ENCODE results near the gene KRTAP4-3.
"Not testable (repeated sequence)": the region's sequence is repeated elsewhere in the genome, so short reads cannot be mapped to it uniquely, and the experiment has no call there.

The KRTAP4-3 gene

GRCh38 chr17:41168121-41168520 is at the start of gene KRTAP4-3:
TSS of gene KRTAP4-3 (minus strand) at chr17:41168221. CDS start at chr17:41168172, 49 bp downstream.
- no peaks in the 10 kb centered on the region for H3K27me3 Mint-ChIP-seq
- H3K27ac Mint-ChIP-seq, result no peak within 1 kb of the TSS
- DNase-seq (no peak), ATAC-seq (no peak)
- no peak within 1 kb of the TSS for H3K4me3 Mint-ChIP-seq
- no peaks in the 10 kb centered on the region for H3K4me1 Mint-ChIP-seq
- no peaks in the 10 kb centered on the region for H3K9me3 Mint-ChIP-seq

DNA sequence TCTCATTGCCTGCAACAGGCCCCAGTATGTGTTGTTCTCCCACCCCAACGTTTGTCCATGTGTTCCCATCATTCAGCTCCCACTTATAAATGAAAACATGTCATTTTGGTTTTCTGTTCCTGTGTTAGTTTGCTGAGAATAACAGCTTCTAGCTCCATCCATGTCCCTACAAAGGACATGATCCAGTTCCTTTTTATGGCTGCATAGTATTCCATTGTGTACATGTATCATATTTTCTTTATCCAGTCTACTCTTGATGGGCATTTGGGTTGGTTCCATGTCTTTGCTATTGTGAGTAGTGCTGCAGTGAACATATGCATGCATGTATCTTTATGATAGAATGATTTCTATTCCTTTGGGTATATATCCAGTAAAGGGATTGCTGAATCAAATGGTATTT is 47.7 kb upstream of the KRTAP4-3 start:
- H3K27me3 Mint-ChIP-seq, result peaks cover 9% of the 10 kb centered on the region
- H3K4me3 Mint-ChIP-seq, result no peak overlapping the region
- H3K27ac Mint-ChIP-seq, result no peak overlapping the region
- DNase-seq, result no peak
- ATAC-seq, result no peak
- H3K9me3 Mint-ChIP-seq, result peaks cover 10 to 11% of the 10 kb centered on the region in 2 donors
- H3K4me1 Mint-ChIP-seq, result peaks cover 4% of the 10 kb centered on the region

GRCh38 chr17:41212524-41213169 is 44.6 kb upstream of the KRTAP4-3 start:
- H3K27me3 Mint-ChIP-seq, result peaks cover 9% of the 10 kb centered on the region
- no peak overlapping the region for H3K27ac Mint-ChIP-seq
- peaks cover 4% of the 10 kb centered on the region for H3K4me1 Mint-ChIP-seq
- H3K9me3 Mint-ChIP-seq, result peaks cover 0 to 8% of the 10 kb centered on the region in 2 donors
- H3K4me3 Mint-ChIP-seq, result no peak overlapping the region
- no peak for ATAC-seq
- no peak for DNase-seq

DNA sequence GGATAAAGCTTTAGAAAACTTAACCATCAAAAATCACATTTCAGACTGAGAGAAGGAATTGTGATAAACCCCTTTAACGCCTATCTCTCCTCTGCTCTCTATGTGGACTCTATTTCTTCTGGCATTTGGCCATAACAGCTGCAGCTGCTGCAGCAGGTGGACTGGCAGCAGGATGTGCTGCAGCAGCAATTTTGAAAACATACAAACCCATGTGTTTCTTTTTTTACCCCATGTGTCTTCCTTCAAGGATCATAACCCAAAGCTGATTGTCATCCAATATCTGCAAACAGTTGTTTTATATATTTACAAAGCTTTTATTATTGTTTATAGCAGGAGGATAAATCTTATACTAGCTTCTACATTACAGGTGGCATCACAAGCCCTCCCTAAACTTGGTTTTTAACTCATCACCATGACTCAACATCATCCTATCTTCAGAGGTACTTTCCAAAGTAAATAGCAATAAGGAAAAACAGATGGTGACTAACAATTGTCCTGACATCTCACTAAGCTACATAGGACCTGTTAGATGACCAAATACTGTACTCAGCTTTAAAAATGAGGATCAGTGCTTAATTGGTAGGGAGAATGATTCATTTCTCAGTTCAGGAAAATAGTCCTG is 43.9 kb upstream of the KRTAP4-3 start:
- Mint-ChIP-seq H3K4me1 (peaks cover 4% of the 10 kb centered on the region), H3K27me3 (peaks cover 9% of the 10 kb centered on the region), H3K9me3 (peaks cover 0 to 9% of the 10 kb centered on the region in 2 donors), H3K27ac (no peak overlapping the region), H3K4me3 (no peak overlapping the region)
- ATAC-seq (no peak), DNase-seq (no peak)

DNA sequence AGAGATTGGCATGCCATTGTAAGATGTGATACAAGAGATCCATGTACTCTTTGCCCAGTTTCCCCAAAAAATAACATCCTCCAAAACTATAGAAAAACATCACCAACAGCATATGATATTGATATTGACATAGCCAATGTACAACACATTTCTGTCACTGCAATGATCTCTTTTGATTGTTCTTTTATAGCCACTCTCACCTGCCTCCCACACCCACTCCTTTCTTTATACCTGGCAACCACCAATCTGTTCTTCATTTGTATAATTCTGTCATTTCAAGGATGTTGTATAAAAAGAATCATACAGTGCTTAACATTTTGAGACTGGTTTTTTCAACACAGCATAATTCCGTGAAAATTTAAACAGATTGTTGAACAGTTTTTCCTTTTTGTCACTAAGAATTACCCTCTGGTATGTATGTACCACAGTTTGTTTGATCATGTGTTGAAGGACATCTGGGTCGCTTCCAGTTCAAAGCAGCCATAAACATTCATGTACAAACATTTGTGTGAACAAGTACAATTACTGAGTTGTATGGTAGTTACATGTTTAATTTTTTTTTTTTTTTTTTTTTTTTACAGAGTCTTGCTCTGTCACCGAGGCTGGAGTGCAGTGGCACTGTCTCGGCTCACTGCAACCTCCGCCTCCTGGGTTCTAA is 31.5 kb upstream of the KRTAP4-3 start:
- no peak overlapping the region for H3K27ac Mint-ChIP-seq
- no peaks in the 10 kb centered on the region for H3K4me1 Mint-ChIP-seq
- ATAC-seq (no peak), DNase-seq (no peak)
- no peak overlapping the region for H3K4me3 Mint-ChIP-seq
- H3K27me3 Mint-ChIP-seq, result no peaks in the 10 kb centered on the region
- peaks cover 0 to 5% of the 10 kb centered on the region in 2 donors for H3K9me3 Mint-ChIP-seq

GRCh38 chr17:41196068-41196467 is 28.0 kb upstream of the KRTAP4-3 start:
- H3K4me3 Mint-ChIP-seq, result no peak overlapping the region
- DNase-seq (no peak), ATAC-seq (no peak)
- no peaks in the 10 kb centered on the region for H3K4me1 Mint-ChIP-seq
- no peaks in the 10 kb centered on the region for H3K27me3 Mint-ChIP-seq
- H3K9me3 Mint-ChIP-seq, result peaks cover 0 to 10% of the 10 kb centered on the region in 2 donors
- no peak overlapping the region for H3K27ac Mint-ChIP-seq

DNA sequence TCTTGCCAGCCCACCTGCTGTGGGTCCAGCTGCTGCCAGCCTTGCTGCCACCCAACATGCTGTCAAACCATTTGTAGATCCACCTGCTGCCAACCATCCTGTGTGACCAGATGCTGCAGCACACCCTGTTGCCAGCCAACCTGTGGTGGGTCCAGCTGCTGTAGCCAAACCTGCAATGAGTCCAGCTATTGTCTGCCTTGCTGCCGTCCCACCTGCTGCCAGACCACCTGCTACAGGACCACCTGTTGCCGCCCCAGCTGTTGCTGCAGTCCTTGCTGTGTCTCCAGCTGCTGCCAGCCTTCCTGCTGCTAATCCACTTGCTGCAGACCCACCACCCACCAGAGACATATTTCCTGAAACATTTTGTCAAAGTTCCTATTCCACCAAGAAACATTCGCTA is 22.3 kb upstream of the KRTAP4-3 start:
- Mint-ChIP-seq H3K4me3 (no peak overlapping the region), H3K4me1 (no peaks in the 10 kb centered on the region), H3K9me3 (peaks cover 0 to 5% of the 10 kb centered on the region in 2 donors), H3K27ac (peak overlapping the region in 1 of 2 donors; percentile 5), H3K27me3 (peaks cover 7% of the 10 kb centered on the region)
- no peak for DNase-seq
- no peak for ATAC-seq

DNA sequence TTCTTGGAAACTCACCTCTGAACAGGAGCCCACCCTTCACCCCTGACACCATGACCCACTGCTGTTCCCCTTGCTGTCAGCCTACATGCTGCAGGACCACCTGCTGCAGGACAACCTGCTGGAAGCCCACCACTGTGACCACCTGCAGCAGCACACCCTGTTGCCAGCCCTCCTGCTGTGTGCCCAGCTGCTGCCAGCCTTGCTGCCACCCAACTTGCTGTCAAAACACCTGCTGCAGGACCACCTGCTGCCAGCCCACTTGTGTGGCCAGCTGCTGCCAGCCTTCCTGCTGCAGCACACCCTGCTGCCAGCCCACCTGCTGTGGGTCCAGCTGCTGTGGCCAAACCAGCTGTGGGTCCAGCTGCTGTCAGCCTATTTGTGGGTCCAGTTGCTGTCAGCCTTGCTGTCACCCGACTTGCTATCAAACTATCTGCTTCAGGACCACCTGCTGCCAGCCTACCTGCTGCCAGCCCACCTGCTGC is 21.9 kb upstream of the KRTAP4-3 start, which contains the start of gene KRTAP9-1:
TSS of gene KRTAP9-1 (plus strand) at position 51 of the 482 bp plus-strand sequence. CDS start at position 51, 0 bp downstream.
- H3K27me3 Mint-ChIP-seq, ATAC-seq, H3K4me1 Mint-ChIP-seq, H3K4me3 Mint-ChIP-seq, DNase-seq, H3K9me3 Mint-ChIP-seq: not testable (repeated sequence)
- H3K27ac Mint-ChIP-seq, result peak within 1 kb of the TSS; percentile 5 to 12

- H3K9me3 Mint-ChIP-seq, result no peaks in the 10 kb centered on the region
- H3K4me3 Mint-ChIP-seq, result no peak overlapping the region
- no peak for DNase-seq
- peaks cover 7% of the 10 kb centered on the region for H3K27me3 Mint-ChIP-seq
- no peak overlapping the region for H3K27ac Mint-ChIP-seq
- ATAC-seq, result no peak
- H3K4me1 Mint-ChIP-seq, result no peaks in the 10 kb centered on the region
Measured at GRCh38 chr17:41186872-41187271, 18.9 kb upstream of the KRTAP4-3 start.

GRCh38 chr17:41185001-41185400 is 17.0 kb upstream of the KRTAP4-3 start:
- peaks cover 2% of the 10 kb centered on the region for H3K27me3 Mint-ChIP-seq
- ATAC-seq (no peak), DNase-seq (no peak)
- H3K9me3 Mint-ChIP-seq, result no peaks in the 10 kb centered on the region
- H3K4me3 Mint-ChIP-seq, result no peak overlapping the region
- no peak overlapping the region for H3K27ac Mint-ChIP-seq
- H3K4me1 Mint-ChIP-seq, result no peaks in the 10 kb centered on the region

DNA sequence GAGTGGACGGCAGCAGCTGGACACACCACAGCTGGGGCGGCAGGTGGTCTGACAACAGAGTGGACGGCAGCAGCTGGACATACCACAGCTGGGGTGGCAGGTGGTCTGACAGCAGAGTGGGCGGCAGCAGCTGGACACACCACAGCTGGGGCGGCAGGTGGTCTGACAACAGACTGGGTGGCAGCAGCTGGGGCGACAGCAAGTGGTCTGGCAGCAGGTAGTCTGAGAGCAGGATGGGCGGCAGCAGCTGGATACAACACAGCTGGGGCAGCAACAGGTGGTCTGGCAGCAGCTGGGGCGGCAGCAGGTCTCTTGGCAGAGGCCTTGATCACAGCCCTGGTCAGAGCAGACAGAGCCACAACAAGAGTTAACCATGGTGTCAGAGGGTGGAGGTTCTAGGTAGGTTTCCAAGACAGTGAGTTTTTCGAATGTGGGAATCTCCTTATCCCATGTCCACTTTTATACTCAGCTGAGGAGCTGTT is 16.5 kb upstream of the KRTAP4-3 start, which contains the start of gene KRTAP4-1:
TSS of gene KRTAP4-1 (minus strand) at position 432 of the 482 bp plus-strand sequence. CDS start at position 375, 57 bp downstream.
- Mint-ChIP-seq H3K27ac (no peak within 1 kb of the TSS), H3K4me3 (no peak within 1 kb of the TSS), H3K9me3 (no peaks in the 10 kb centered on the region), H3K27me3 (no peaks in the 10 kb centered on the region), H3K4me1 (no peaks in the 10 kb centered on the region)
- no peak for ATAC-seq
- DNase-seq, result no peak

- no peaks in the 10 kb centered on the region for H3K27me3 Mint-ChIP-seq
- H3K4me1 Mint-ChIP-seq, result no peaks in the 10 kb centered on the region
- H3K9me3 Mint-ChIP-seq, result no peaks in the 10 kb centered on the region
- no peak for ATAC-seq
- DNase-seq, result no peak
- H3K4me3 Mint-ChIP-seq, result no peak overlapping the region
- peak overlapping the region in 1 of 2 donors; percentile 15 for H3K27ac Mint-ChIP-seq
Measured at GRCh38 chr17:41178843-41179616, 11.0 kb upstream of the KRTAP4-3 start.

DNA sequence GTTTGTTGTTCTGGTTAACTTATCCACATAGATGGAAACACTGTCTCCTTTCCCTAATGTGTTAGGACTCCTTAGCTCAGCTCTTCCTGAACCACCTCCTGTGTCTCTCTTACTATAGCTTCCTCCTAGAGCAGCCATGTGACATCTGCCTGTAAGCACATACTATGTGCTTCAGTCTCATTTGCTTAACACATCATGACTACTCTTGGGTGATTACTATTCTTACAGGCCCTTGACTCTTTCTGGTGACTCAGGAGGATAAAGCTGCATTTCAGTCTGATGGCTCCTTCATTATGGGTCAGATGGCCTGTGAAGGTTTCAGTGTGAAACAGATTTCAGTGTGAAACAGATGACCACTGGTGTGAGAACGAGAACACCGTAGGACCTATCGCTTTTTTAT is 10.3 kb upstream of the KRTAP4-3 start:
- Mint-ChIP-seq H3K4me1 (no peaks in the 10 kb centered on the region), H3K27me3 (no peaks in the 10 kb centered on the region), H3K27ac (peak overlapping the region in 1 of 2 donors; percentile 27), H3K4me3 (no peak overlapping the region), H3K9me3 (no peaks in the 10 kb centered on the region)
- ATAC-seq, result no peak
- no peak for DNase-seq

GRCh38 chr17:41177727-41178271 is 9.8 kb upstream of the KRTAP4-3 start, which contains the start of gene KRTAP4-2:
TSS of gene KRTAP4-2 (minus strand) at chr17:41178221. CDS start at chr17:41178164, 57 bp downstream.
- Mint-ChIP-seq H3K27me3 (no peaks in the 10 kb centered on the region), H3K4me3 (no peak within 1 kb of the TSS), H3K9me3 (no peaks in the 10 kb centered on the region), H3K4me1 (no peaks in the 10 kb centered on the region), H3K27ac (peak within 1 kb of the TSS in 1 of 2 donors; percentile 27)
- no peak for ATAC-seq
- DNase-seq, result no peak
